Embryonic facial prominence (tissue), 1 donor: ENCODE data around the gene PDE1A.

Experiments
- DNase-seq: peaks from one replicate; pipeline ENCODE4 v3.0.0-alpha.2; 2016; ENCODE audit errors: extremely low spot score

PDE1A gene

GRCh38 chr2:182426918-182427240, at the start of gene PDE1A:
Gene PDE1A, minus strand, starts transcription at chr2:182427036.
- no peak for DNase-seq

- DNase-seq, result no peak
Measured at GRCh38 chr2:182473635-182474034, 46.8 kb upstream of the PDE1A start.

- DNase-seq, result no peak
Measured at GRCh38 chr2:182463760-182464159, 36.9 kb upstream of the PDE1A start.

- DNase-seq, result no peak
Measured at GRCh38 chr2:182456784-182457183, 29.9 kb upstream of the PDE1A start.

- no peak for DNase-seq
Measured at GRCh38 chr2:182452456-182452990, 25.7 kb upstream of the PDE1A start.

- DNase-seq, result no peak
Measured at GRCh38 chr2:182448371-182448770, 21.5 kb upstream of the PDE1A start.

- no peak for DNase-seq
Measured at GRCh38 chr2:182447863-182448262, 21.0 kb upstream of the PDE1A start.

- no peak for DNase-seq
Measured at GRCh38 chr2:182447163-182447562, 20.3 kb upstream of the PDE1A start.

- no peak for DNase-seq
Measured at GRCh38 chr2:182446087-182446486, 19.3 kb upstream of the PDE1A start.

GRCh38 chr2:182445391-182445965, 18.6 kb upstream of the PDE1A start:
- no peak for DNase-seq

GRCh38 chr2:182444806-182445205, 18.0 kb upstream of the PDE1A start:
- no peak for DNase-seq

- DNase-seq, result no peak
Measured at GRCh38 chr2:182444170-182444569, 17.3 kb upstream of the PDE1A start.

- DNase-seq, result no peak
Measured at GRCh38 chr2:182436252-182436651, 9.4 kb upstream of the PDE1A start.

- no peak for DNase-seq
Measured at GRCh38 chr2:182435754-182436153, 8.9 kb upstream of the PDE1A start.

GRCh38 chr2:182432051-182432450, 5.2 kb upstream of the PDE1A start:
- DNase-seq, result no peak

- no peak for DNase-seq
Measured at GRCh38 chr2:182428476-182428875, 1.6 kb upstream of the PDE1A start.

GRCh38 chr2:182426082-182426917, 536 bp downstream of the PDE1A start:
- no peak for DNase-seq

GRCh38 chr2:182422864-182423263, 4.0 kb downstream of the PDE1A start:
- DNase-seq, result no peak

- DNase-seq, result no peak
Measured at GRCh38 chr2:182420669-182421068, 6.2 kb downstream of the PDE1A start.

- DNase-seq, result no peak
Measured at GRCh38 chr2:182416861-182417260, 10.0 kb downstream of the PDE1A start.

- DNase-seq, result no peak
Measured at GRCh38 chr2:182416191-182416590, 10.6 kb downstream of the PDE1A start.

GRCh38 chr2:182415771-182416170, 11.1 kb downstream of the PDE1A start:
- no peak for DNase-seq

- no peak for DNase-seq
Measured at GRCh38 chr2:182412858-182413257, 14.0 kb downstream of the PDE1A start.
